ENCODE measurements around the gene DYSF. TPM values are rescaled to one million over a fixed set of nuclear protein-coding genes. Genes with fewer than 3 reads are reported as not detected.

The DYSF gene
- total RNA-seq, 1 donor from 2014 or later, result 11.1 TPM

- no peak for TF ChIP-seq CTCF (IDR thresholded peaks at IDR 0.05; ENCODE audit: partially characterized antibody, unreplicated experiment)
- no peaks in the 10 kb centered on the region for H3K36me3 Mint-ChIP-seq (ENCODE audit: unreplicated experiment)
- H3K9me3 Mint-ChIP-seq (ENCODE audit: unreplicated experiment), result peaks cover 1% of the 10 kb centered on the region
- H3K27ac Mint-ChIP-seq (ENCODE audit: unreplicated experiment), result no peak overlapping the region
- no peak for DNase-seq
- peaks cover 2% of the 10 kb centered on the region for H3K4me1 Mint-ChIP-seq (ENCODE audit: low read depth, unreplicated experiment)
- H3K4me3 Mint-ChIP-seq (ENCODE audit: unreplicated experiment), result no peak overlapping the region
- peaks cover 4% of the 10 kb centered on the region for H3K27me3 Mint-ChIP-seq (ENCODE audit: unreplicated experiment)
These were observed 214.2 kb downstream of the DYSF start for GRCh38 chr2:71667256-71668182.

- Mint-ChIP-seq H3K4me1 (ENCODE audit: low read depth, unreplicated experiment) (peaks cover 2% of the 10 kb centered on the region), H3K4me3 (ENCODE audit: unreplicated experiment) (no peak overlapping the region), H3K9me3 (ENCODE audit: unreplicated experiment) (peaks cover 1% of the 10 kb centered on the region), H3K27me3 (ENCODE audit: unreplicated experiment) (peaks cover 4% of the 10 kb centered on the region), H3K27ac (ENCODE audit: unreplicated experiment) (no peak overlapping the region), H3K36me3 (ENCODE audit: unreplicated experiment) (no peaks in the 10 kb centered on the region)
- DNase-seq, result no peak
- no peak for TF ChIP-seq CTCF (IDR thresholded peaks at IDR 0.05; ENCODE audit: partially characterized antibody, unreplicated experiment)
These were observed 215.1 kb downstream of the DYSF start for GRCh38 chr2:71668326-71669057.

GRCh38 chr2:71669058-71669456 lies 215.7 kb downstream of the DYSF start:
- DNase-seq, result no peak
- TF ChIP-seq CTCF (IDR thresholded peaks at IDR 0.05; ENCODE audit: partially characterized antibody, unreplicated experiment), result no peak
- H3K4me1 Mint-ChIP-seq (ENCODE audit: low read depth, unreplicated experiment), result peaks cover 2% of the 10 kb centered on the region
- H3K9me3 Mint-ChIP-seq (ENCODE audit: unreplicated experiment), result peaks cover 3% of the 10 kb centered on the region
- no peak overlapping the region for H3K27ac Mint-ChIP-seq (ENCODE audit: unreplicated experiment)
- no peak overlapping the region for H3K4me3 Mint-ChIP-seq (ENCODE audit: unreplicated experiment)
- H3K36me3 Mint-ChIP-seq (ENCODE audit: unreplicated experiment), result no peaks in the 10 kb centered on the region
- peaks cover 4% of the 10 kb centered on the region for H3K27me3 Mint-ChIP-seq (ENCODE audit: unreplicated experiment)

- H3K27me3 Mint-ChIP-seq (ENCODE audit: unreplicated experiment), result peaks cover 4% of the 10 kb centered on the region
- H3K9me3 Mint-ChIP-seq (ENCODE audit: unreplicated experiment), result peaks cover 3% of the 10 kb centered on the region
- TF ChIP-seq CTCF (IDR thresholded peaks at IDR 0.05; ENCODE audit: partially characterized antibody, unreplicated experiment), result no peak
- H3K27ac Mint-ChIP-seq (ENCODE audit: unreplicated experiment), result no peak overlapping the region
- H3K4me1 Mint-ChIP-seq (ENCODE audit: low read depth, unreplicated experiment), result peaks cover 2% of the 10 kb centered on the region
- H3K4me3 Mint-ChIP-seq (ENCODE audit: unreplicated experiment), result no peak overlapping the region
- no peaks in the 10 kb centered on the region for H3K36me3 Mint-ChIP-seq (ENCODE audit: unreplicated experiment)
- no peak for DNase-seq
These were observed 216.5 kb downstream of the DYSF start for GRCh38 chr2:71669628-71670429.
